HepG2 (cell line): ENCODE results near the gene CFAP69. TPM values are rescaled to one million over a fixed set of nuclear protein-coding genes. Genes with fewer than 3 reads are reported as not detected.

ENCODE experiments used
- AKAP8 ChIP-seq: sonication (generic); formaldehyde crosslinking; IDR thresholded peaks from 2 replicates; pipeline ENCODE4 v1.5.1; 2020; ENCODE audit warnings: mild to moderate bottlenecking, missing genetic modification reagents
- EEA1 ChIP-seq: sonication (generic); formaldehyde crosslinking; IDR thresholded peaks from 2 replicates; pipeline ENCODE4 v1.5.1; 2020; ENCODE audit warnings: mild to moderate bottlenecking, missing genetic modification reagents, borderline replicate concordance
- ETV6 ChIP-seq: sonication (generic); formaldehyde crosslinking; conservative IDR thresholded peaks from 2 replicates; pipeline ENCODE4 v1.4.0; 2020; ENCODE audit warnings: missing genetic modification reagents
- KIAA2018 ChIP-seq: sonication (generic); formaldehyde crosslinking; IDR thresholded peaks from 2 replicates; pipeline ENCODE4 v1.5.0; 2020; ENCODE audit warnings: mild to moderate bottlenecking, missing genetic modification reagents, borderline replicate concordance
- MAFF ChIP-seq: IDR thresholded peaks from 2 replicates; pipeline ENCODE4 v1.6.1; 2011; ENCODE audit warnings: low read depth, low read length, improper control_type of control experiment
- MLX ChIP-seq: IDR thresholded peaks from 2 replicates; pipeline ENCODE4 v1.6.1; 2016
- MXD4 ChIP-seq: IDR thresholded peaks from 2 replicates; pipeline ENCODE4 v1.6.1; 2016; ENCODE audit warnings: mild to moderate bottlenecking, missing biosample characterization, missing genetic modification reagents
- PBX2 ChIP-seq: IDR thresholded peaks from 2 replicates; pipeline ENCODE4 v1.6.1; 2016; ENCODE audit warnings: control low read depth
- PRPF4 ChIP-seq: fragments of 200-400 bp; formaldehyde crosslinking; IDR thresholded peaks from 2 replicates; pipeline ENCODE4 v1.6.1; 2016; ENCODE audit warnings: low read length, low read depth; ENCODE audit not compliant: poor library complexity, severe bottlenecking
- RAD51 ChIP-seq: fragments of 450-650 bp; IDR thresholded peaks from 2 replicates; pipeline ENCODE4 v1.6.1; 2016; ENCODE audit warnings: borderline replicate concordance
- ZNF367 ChIP-seq: sonication (generic); formaldehyde crosslinking; IDR thresholded peaks from 2 replicates; pipeline ENCODE4 v1.4.0; 2020; ENCODE audit warnings: missing genetic modification reagents, borderline replicate concordance
- ZNF430 ChIP-seq: sonication (generic); formaldehyde crosslinking; IDR thresholded peaks from 2 replicates; pipeline ENCODE4 v1.9.0; 2021; ENCODE audit warnings: mild to moderate bottlenecking, missing genetic modification reagents
- ZNF800 ChIP-seq: sonication (generic); formaldehyde crosslinking; IDR thresholded peaks from 2 replicates; pipeline ENCODE4 v1.4.0; 2020; ENCODE audit warnings: missing genetic modification reagents
- ZSCAN5A ChIP-seq: sonication (generic); formaldehyde crosslinking; IDR thresholded peaks from 2 replicates; pipeline ENCODE4 v1.8.0; 2022; ENCODE audit warnings: mild to moderate bottlenecking, missing genetic modification reagents, borderline replicate concordance
- polyA plus RNA-seq, 8 experiments: library from polyadenylated mRNA; depleted of rRNA in 3 of 8; stranded (reverse) in 7 of 8; unstranded in 1 of 8; fragments of >200 nt; fragmentation: Illumina TruSeq in 4 of 8; extraction: Trizol in 4 of 8; gene quantifications; 2 replicates each; pipeline versions ENCODE4 v1.2.1 to v1.2.3, GENCODE V29; 2011 to 2016; ENCODE audit warnings: low read depth in 4 of 8, missing spikeins in 1 of 8, mixed read lengths in 1 of 8; ENCODE audit not compliant: insufficient read depth in 1 of 8
- total RNA-seq, 5 experiments: library from RNA; depleted of rRNA; stranded (reverse); fragments of >200 nt; fragmentation: Illumina TruSeq; extraction: Trizol; gene quantifications; 2 replicates each; pipeline ENCODE4 v1.2.3, GENCODE V29; 2016; ENCODE audit warnings: low read depth in 1 of 5

CFAP69 gene
- total and polyA plus RNA-seq, 2 of the 13 experiments (the other 11 are each of a cell fraction or from before 2014, with no cell fraction given), result 2.2 to 4.0 TPM

- no peak for TF ChIP-seq KIAA2018 (CRISPR knock-in tag)
- TF ChIP-seq AKAP8 (CRISPR knock-in tag), result no peak
- TF ChIP-seq PBX2, result no peak
- no peak for TF ChIP-seq PRPF4
- peak; percentile 91; the same call in 1 of the 2 replicates for TF ChIP-seq ZSCAN5A (CRISPR knock-in tag)
- TF ChIP-seq MXD4 (CRISPR knock-in tag), result peak; percentile 85
- TF ChIP-seq MAFF, result no peak
- TF ChIP-seq ZNF430 (CRISPR knock-in tag), result peak; percentile 83
- TF ChIP-seq ZNF367, result no peak
- no peak for TF ChIP-seq RAD51
- TF ChIP-seq ETV6 (CRISPR knock-in tag), result no peak
- peak; percentile 25; the same call in 1 of the 2 replicates for TF ChIP-seq EEA1 (CRISPR knock-in tag)
- no peak for TF ChIP-seq ZNF800 (CRISPR knock-in tag)
- no peak; the same call in 1 of the 2 replicates for TF ChIP-seq MLX (CRISPR knock-in tag)
Measured at GRCh38 chr7:90346336-90347125, 101.6 kb downstream of the CFAP69 start, which contains the start of gene GTPBP10 (continued).
